ENCODE data around the gene MRPL11. TPM values are rescaled to one million over a fixed set of nuclear protein-coding genes. Genes with fewer than 3 reads are reported as not detected.
"Not testable (repeated sequence)": the region's sequence is repeated elsewhere in the genome, so short reads cannot be mapped to it uniquely, and the experiment has no call there.

Gene MRPL11
- total RNA-seq, 1 donor from 2014 or later: 49.4 TPM

GRCh38 chr11:66451663-66452062, 13.0 kb upstream of the MRPL11 start:
- H3K4me1 ChIP-seq: no peaks in the 10 kb centered on the region
- no peaks in the 10 kb centered on the region for H3K9me3 ChIP-seq
- no peaks in the 10 kb centered on the region for H3K36me3 ChIP-seq
- intact Hi-C loops (cut with DNase I): loop anchor here (10.0 kb wide), 1 partner anchor 83 kb away; no protein-coding TSS in a partner anchor
- no peak for DNase-seq (ENCODE audit: extremely low spot score in 2 of 2)
- no peak for TF ChIP-seq POLR2A (IDR thresholded peaks at IDR 0.05)
- no peak for TF ChIP-seq CTCF (IDR thresholded peaks at IDR 0.05)
- TF ChIP-seq POLR2AphosphoS5 (IDR thresholded peaks at IDR 0.05; ENCODE audit: insufficient read depth in 1 of 2, low read depth in 1 of 2): no peak
- H3K27ac ChIP-seq: no peak overlapping the region
- H3K4me3 ChIP-seq: no peak overlapping the region
- no peaks in the 10 kb centered on the region for H3K27me3 ChIP-seq

- Histone ChIP-seq H3K36me3 (no peaks in the 10 kb centered on the region), H3K9me3 (no peaks in the 10 kb centered on the region), H3K27me3 (no peaks in the 10 kb centered on the region), H3K27ac (no peak overlapping the region), H3K4me3 (no peak overlapping the region), H3K4me1 (no peaks in the 10 kb centered on the region)
- TF ChIP-seq POLR2A (IDR thresholded peaks at IDR 0.05) (no peak), CTCF (IDR thresholded peaks at IDR 0.05) (no peak), POLR2AphosphoS5 (IDR thresholded peaks at IDR 0.05; ENCODE audit: insufficient read depth in 1 of 2, low read depth in 1 of 2) (no peak)
- intact Hi-C loops (cut with DNase I): loop anchor here (10.0 kb wide), 1 partner anchor 84 kb away; no protein-coding TSS in a partner anchor
- DNase-seq (ENCODE audit: extremely low spot score in 2 of 2): no peak
Measured at GRCh38 chr11:66450560-66450959, 11.9 kb upstream of the MRPL11 start.

GRCh38 chr11:66448523-66448922, 9.9 kb upstream of the MRPL11 start:
- intact Hi-C loops (cut with DNase I): no loop called here
- DNase-seq (ENCODE audit: extremely low spot score in 2 of 2): no peak
- TF ChIP-seq POLR2AphosphoS5 (IDR thresholded peaks at IDR 0.05; ENCODE audit: insufficient read depth in 1 of 2, low read depth in 1 of 2): no peak
- TF ChIP-seq CTCF (IDR thresholded peaks at IDR 0.05): no peak
- no peak for TF ChIP-seq POLR2A (IDR thresholded peaks at IDR 0.05)

GRCh38 chr11:66447012-66447411, 8.4 kb upstream of the MRPL11 start:
- no peaks in the 10 kb centered on the region for H3K9me3 ChIP-seq
- no peak overlapping the region for H3K4me3 ChIP-seq
- H3K36me3 ChIP-seq: no peaks in the 10 kb centered on the region
- H3K27me3 ChIP-seq: no peaks in the 10 kb centered on the region
- no peak overlapping the region for H3K27ac ChIP-seq
- intact Hi-C loops (cut with DNase I): no loop called here
- no peaks in the 10 kb centered on the region for H3K4me1 ChIP-seq
- TF ChIP-seq POLR2A (IDR thresholded peaks at IDR 0.05) (no peak), CTCF (IDR thresholded peaks at IDR 0.05) (no peak), POLR2AphosphoS5 (IDR thresholded peaks at IDR 0.05; ENCODE audit: insufficient read depth in 1 of 2, low read depth in 1 of 2) (no peak)
- no peak for DNase-seq (ENCODE audit: extremely low spot score in 2 of 2)

More at GRCh38 chr11:66448523-66448922, 9.9 kb upstream of the MRPL11 start:
- H3K27me3 ChIP-seq: no peaks in the 10 kb centered on the region
- H3K27ac ChIP-seq: no peak overlapping the region
- H3K9me3 ChIP-seq: no peaks in the 10 kb centered on the region
- H3K4me3 ChIP-seq: no peak overlapping the region
- no peaks in the 10 kb centered on the region for H3K36me3 ChIP-seq
- no peaks in the 10 kb centered on the region for H3K4me1 ChIP-seq

GRCh38 chr11:66443602-66444001, 5.0 kb upstream of the MRPL11 start:
- no peak overlapping the region for H3K27ac ChIP-seq
- no peak overlapping the region for H3K4me3 ChIP-seq
- no peaks in the 10 kb centered on the region for H3K4me1 ChIP-seq
- H3K9me3 ChIP-seq: no peaks in the 10 kb centered on the region
- H3K36me3 ChIP-seq: no peaks in the 10 kb centered on the region
- TF ChIP-seq POLR2A (IDR thresholded peaks at IDR 0.05): no peak
- TF ChIP-seq POLR2AphosphoS5 (IDR thresholded peaks at IDR 0.05; ENCODE audit: insufficient read depth in 1 of 2, low read depth in 1 of 2): peak in 1 of 2 donors; percentile 32
- intact Hi-C loops (cut with DNase I): no loop called here
- H3K27me3 ChIP-seq: no peaks in the 10 kb centered on the region
- no peak for DNase-seq (ENCODE audit: extremely low spot score in 2 of 2)

GRCh38 chr11:66440940-66441282, 2.3 kb upstream of the MRPL11 start:
- H3K9me3 ChIP-seq; intact Hi-C loops (cut with DNase I); H3K36me3 ChIP-seq; H3K27ac ChIP-seq; H3K4me3 ChIP-seq; DNase-seq (ENCODE audit: extremely low spot score in 2 of 2); H3K27me3 ChIP-seq: not testable (repeated sequence)
- peaks cover 11% of the 10 kb centered on the region for H3K4me1 ChIP-seq

GRCh38 chr11:66440101-66440939, 1.7 kb upstream of the MRPL11 start:
- intact Hi-C loops (cut with DNase I); H3K27me3 ChIP-seq; H3K4me3 ChIP-seq; H3K27ac ChIP-seq; DNase-seq (ENCODE audit: extremely low spot score in 2 of 2); H3K9me3 ChIP-seq: not testable (repeated sequence)
- Histone ChIP-seq H3K4me1 (peaks cover 11% of the 10 kb centered on the region), H3K36me3 (peaks cover 0 to 13% of the 10 kb centered on the region in 2 donors)

All from vagina (tissue), 2 donors.